Measurements from ENCODE around the gene SLC25A34.

The SLC25A34 gene

DNA sequence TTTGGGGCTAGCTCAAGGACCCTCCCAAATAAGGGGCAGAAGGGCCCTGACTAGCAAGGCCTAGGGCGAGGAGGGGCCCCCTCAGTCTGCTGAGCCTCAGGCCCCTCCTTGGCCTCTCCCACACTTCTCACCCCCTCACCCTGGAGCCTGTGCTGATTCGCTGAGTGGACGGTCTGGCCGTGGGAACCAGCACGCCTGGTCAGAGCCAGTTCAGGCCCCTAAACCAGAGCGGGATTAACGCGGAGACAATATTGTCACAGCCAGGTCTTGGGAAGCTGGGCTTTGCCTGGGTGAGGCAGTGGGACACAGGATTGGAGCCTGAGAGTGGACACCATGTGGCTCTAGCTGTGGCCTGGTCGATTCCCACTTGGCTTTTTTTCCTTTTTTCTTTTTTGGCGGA is 17.7 kb downstream of the SLC25A34 start:
- no peak for DNase-seq (ENCODE audit: low read depth, low spot score)

- no peak for DNase-seq (ENCODE audit: low read depth, low spot score)
These were observed 19.1 kb downstream of the SLC25A34 start for GRCh38 chr1:15755021-15755645.

GRCh38 chr1:15755646-15756040 is 19.6 kb downstream of the SLC25A34 start:
- no peak for DNase-seq (ENCODE audit: low read depth, low spot score)

DNA sequence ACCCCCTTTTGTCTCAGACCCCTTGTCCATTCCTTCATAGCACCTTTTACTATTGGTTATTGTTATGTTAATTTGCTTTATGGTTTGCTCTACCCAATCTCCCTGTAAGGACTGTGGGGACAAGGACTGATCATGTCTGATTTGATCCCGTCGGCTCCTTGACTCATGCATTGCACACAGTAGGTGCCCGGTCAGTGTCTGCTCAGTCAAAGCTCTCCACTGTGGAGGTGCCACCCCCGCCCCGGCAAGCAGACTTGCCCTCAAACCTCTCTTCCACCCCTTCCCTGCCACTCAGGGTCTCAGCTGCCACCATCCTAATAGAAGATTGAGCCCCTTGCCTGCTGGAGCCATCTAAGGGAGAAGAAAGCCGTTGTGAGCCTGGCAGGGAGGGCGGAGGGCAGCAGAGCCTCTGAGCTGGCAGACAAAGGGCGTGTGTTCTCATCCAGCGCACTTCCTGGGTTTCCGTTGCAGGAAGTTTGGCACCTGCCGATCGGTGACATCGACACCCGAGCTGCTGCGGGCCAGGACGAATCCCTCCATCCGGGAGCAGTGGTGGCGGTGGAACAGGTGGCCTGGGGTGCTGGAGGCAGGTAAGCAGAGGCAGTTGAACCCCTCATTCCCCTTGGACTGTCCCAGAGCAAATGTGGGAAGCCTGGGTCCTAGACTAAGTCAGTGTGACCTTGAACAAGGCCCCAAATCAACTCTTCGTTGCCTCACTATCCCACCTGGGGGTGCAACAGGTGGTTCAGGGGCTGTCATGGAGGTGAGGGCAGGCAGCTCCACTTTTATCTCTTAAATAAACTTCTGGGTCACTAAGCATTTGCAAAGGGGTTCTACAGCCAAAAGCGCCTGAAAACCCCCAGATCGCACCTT is 20.3 kb downstream of the SLC25A34 start:
- DNase-seq (ENCODE audit: low read depth, low spot score) = no peak

GRCh38 chr1:15757016-15757543 is 21.0 kb downstream of the SLC25A34 start:
- no peak for DNase-seq (ENCODE audit: low read depth, low spot score)

DNA sequence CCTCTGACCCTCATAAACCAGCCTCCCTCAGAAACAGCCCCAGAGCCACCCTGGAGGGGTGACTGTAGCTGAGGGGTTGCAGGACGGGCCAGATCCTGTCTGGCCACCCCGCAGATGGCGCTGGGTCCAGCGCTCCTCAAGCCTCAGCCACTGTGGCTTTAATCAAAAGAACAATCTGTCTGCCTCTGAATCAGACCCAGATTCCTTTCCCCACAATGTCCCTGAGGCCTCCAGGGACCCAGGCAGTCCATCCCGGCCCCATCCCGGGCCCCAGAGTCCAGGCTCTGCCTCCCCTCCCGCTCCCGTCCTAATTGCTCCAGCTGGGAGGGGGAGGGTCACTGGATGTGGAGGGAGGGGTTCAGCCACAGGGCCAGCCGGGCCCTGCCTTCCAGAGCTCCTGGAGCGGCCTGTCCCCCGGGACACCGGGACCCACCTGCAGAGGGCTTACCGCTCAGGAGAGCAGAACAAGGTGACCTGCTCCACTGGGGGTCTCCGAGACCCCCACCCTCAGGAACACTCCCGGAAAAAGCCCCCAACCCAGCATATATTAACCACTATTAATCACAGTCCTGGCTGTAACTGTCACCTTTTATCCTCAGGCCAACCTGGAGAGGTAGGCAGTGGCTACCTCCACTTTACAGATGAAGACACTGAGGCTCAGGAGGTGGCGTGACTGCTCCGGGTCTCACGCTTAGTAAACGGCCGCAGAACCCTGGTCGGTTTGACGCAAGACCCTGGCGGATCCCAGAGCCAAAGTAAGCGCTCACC is 21.7 kb downstream of the SLC25A34 start:
- no peak for DNase-seq (ENCODE audit: low read depth, low spot score)

DNA sequence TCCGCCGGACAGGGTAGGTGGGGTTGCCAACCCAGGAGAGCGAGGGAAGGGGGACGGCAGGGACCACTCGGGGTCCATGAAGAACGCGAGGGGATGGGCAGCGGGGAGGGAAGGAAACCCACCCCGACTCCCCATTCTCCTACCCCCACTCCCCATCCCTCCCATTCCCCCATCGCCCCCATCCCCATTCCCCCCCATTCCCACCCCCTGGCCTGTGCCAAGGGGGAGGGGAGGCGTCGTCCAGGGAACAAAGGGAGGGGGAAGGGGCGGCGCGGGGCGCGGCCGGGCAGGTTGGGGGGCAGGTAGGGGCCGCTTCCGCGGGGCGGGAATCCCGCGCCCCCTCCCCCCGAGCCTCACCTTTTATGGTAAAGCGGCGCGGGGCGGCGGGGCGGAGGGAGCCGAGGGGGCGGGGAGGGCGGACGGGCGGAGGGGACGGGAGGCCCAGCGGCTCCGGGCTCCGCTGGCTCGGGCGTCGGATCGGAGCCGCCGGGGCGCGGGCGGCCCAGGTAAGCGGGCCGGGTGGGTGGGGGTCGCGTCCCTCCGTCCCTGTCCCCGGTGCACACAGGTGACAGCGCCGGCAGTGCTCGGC is 22.4 kb downstream of the SLC25A34 start, which contains the start of gene FBLIM1:
TSS of gene FBLIM1 (plus strand) at position 453 of the 589 bp plus-strand sequence. CDS start 6,189 bp downstream, outside the sequence.
- DNase-seq (ENCODE audit: low read depth, low spot score) = no peak

- no peak for DNase-seq (ENCODE audit: low read depth, low spot score)
These were observed 23.0 kb downstream of the SLC25A34 start for GRCh38 chr1:15758953-15759661.

- DNase-seq (ENCODE audit: low read depth, low spot score) = no peak
These were observed 24.6 kb downstream of the SLC25A34 start for GRCh38 chr1:15760520-15761211.

DNA sequence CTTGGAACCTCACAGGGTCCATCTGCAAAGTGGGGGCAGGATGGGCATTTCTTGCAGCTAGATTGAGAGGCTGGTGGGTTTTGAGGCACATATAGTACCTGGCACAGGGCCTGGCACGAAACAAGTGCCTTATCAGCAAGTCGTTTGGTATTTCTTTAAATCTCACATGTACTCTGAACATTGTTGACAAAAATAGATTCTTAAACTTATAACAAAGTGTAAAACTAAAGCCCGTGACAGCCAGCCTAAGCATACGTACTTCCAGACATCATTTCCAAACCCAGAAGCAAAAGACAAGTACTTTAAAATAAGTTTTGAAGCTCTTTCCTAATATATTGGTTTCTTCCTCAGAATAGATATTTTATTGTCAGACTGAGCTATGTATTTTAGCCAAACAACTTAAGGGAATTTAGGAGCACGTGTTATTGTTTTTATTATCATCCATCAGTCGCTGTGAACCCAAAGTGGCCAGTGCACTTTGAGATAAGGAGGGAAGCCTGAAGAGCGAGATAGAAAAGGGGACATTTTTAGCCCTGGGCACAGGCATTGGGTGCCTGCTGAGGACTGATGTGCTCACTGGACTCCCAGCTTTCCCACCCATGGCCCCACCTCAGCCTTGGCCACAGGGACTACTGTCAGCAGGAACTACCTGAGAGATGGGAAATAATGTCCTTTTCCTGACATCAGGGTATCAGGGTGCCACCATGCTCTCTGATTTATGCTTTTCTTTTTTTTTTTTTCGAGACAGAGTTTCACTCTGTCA is 25.5 kb downstream of the SLC25A34 start:
- DNase-seq (ENCODE audit: low read depth, low spot score) = no peak

GRCh38 chr1:15762546-15762945 is 26.5 kb downstream of the SLC25A34 start:
- DNase-seq (ENCODE audit: low read depth, low spot score) = no peak

- no peak for DNase-seq (ENCODE audit: low read depth, low spot score)
These were observed 28.3 kb downstream of the SLC25A34 start for GRCh38 chr1:15764269-15764764.

DNA sequence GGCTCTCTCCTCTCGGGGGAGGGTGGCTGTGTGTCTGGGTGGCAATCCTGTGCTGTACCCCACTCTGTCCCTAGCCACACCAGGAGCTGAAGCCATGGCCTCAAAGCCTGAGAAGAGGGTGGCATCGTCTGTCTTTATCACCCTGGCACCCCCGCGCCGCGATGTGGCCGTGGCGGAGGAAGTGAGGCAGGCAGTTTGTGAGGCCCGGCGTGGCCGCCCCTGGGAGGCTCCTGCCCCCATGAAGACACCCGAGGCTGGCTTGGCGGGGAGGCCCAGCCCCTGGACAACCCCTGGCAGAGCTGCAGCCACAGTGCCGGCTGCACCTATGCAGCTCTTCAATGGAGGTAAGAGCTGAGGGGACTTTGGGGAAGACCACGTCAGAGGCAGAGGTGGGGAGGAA is 28.8 kb downstream of the SLC25A34 start:
- no peak for DNase-seq (ENCODE audit: low read depth, low spot score)

GRCh38 chr1:15765495-15766194 is 29.6 kb downstream of the SLC25A34 start:
- no peak for DNase-seq (ENCODE audit: low read depth, low spot score)

DNA sequence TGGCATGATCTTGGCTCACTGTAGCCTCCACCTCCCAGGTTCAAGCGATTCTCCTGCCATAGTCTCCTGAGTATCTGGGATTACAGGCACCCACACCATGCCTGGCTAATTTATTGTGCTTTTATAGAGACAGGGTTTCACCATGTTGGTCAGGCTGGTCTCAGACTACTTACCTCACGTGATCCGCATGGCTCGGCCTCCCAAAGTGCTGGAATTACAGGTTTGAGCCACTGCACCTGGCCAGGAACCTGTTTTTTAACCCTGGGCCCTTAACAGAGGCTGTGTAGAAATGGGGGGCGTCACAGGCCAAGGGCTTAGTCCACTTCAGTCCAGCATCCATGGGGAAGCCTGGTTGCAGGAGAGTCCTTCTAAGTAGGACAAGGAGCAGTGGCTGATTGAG is 31.9 kb downstream of the SLC25A34 start:
- DNase-seq (ENCODE audit: low read depth, low spot score) = no peak

DNA sequence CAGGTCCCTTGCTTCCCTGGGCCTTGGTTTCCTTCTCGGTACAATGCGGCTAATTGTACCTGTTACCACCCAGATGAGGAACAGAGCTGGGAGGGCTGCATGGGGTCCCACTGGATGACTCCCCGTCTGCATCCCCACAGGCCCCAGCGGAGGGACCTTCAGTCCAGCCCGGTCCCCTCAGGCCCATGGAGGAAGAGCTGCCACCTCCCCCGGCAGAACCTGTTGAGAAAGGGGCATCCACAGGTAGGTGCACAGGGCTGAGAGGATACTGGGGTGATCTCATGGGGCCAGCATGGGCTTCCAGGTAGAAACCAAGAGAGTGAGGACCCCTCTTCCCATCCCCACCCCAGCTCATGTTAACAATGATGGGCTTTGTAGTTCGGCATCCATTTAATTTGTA is 32.3 kb downstream of the SLC25A34 start:
- no peak for DNase-seq (ENCODE audit: low read depth, low spot score)

- no peak for DNase-seq (ENCODE audit: low read depth, low spot score)
These were observed 34.4 kb downstream of the SLC25A34 start for GRCh38 chr1:15770313-15770962.

GRCh38 chr1:15771836-15772515 is 35.9 kb downstream of the SLC25A34 start:
- no peak for DNase-seq (ENCODE audit: low read depth, low spot score)

All from activated CD4-positive, CD25-positive, alpha-beta regulatory T cell treated with anti-CD3 and anti-CD28 coated beads, Interleukin-2, amount 50 U/mL, for 16 hours (primary cell).